DLD1 (cell line): ENCODE data around the gene SLC6A11.

ENCODE experiments used
- in situ Hi-C: cut with HindIII; loops from 2 replicates; pipeline ENCODE4 v1.10.0; 2017; ENCODE audit warnings: low sequenced_read_pairs

Gene SLC6A11

DNA sequence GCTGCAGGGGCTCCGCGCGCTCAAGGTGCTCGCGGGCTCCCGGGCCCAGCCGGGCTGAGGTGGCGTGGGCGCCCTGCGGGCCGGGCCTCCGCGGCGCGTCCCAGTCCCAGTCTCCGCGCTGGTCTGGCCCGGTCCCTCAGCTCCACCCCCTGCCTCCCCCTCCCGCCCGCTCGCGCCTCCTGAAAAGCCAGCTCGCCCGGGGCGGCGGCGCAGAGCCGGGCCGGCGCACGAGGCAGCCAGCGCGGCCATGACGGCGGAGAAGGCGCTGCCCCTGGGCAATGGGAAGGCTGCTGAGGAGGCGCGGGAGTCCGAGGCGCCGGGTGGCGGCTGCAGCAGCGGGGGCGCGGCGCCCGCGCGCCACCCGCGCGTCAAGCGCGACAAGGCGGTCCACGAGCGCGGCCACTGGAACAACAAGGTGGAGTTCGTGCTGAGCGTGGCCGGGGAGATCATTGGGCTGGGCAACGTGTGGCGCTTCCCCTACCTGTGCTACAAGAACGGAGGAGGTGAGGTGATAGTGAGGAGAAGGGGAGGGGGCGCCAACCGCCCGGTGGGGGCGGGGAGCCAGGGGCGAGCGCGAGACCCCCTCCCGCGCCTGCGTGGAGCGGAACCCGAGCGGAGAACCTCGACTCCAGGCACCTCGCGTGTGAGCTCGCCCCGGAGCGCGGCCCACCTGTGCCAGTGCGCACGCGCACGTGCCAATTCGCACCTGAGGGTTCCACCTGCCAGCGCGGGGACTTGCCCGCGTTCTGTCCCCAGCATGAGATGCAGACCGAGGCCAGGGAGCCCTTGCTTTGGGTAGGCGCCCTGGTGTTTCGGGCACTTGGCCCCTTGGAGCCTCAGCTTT is at the start of gene SLC6A11:
Gene SLC6A11, plus strand, starts transcription at position 210 of the 844 bp plus-strand sequence. Its CDS starts 38 bp downstream, at position 248.
- in situ Hi-C loops = no loop called here

DNA sequence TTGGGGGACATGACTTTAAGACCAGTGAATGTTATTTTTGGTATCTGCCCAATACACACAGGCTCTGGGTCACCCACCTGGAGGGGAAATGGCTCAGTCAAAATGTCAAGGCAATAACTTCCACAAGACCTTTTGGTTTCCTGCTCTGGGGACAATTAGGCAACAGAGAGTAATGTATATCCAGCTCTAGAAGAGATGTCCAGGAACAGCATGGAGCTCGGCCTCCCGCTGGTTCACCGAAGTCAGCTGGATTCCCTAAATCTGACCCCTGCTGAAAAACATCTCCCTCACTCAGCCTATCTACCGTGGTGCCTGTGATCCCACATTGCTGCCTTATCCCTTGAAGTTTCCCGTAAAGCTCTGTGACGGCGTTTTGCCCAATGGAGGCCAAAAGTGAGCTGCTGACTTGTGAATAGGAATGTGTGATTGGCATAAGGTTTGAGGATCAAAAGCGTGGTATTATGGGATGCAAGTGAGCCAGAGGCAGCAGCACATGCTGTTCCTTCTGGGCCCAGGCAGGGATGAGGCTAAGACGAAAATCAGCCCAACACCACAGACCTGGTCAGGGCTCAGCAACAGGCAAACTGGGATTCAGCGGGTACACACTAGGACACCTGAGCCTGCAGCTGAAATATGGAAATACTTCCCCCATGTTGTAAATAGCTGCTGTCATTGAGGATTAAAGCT is 47.2 kb upstream of the SLC6A11 start:
- in situ Hi-C loops = no loop called here

DNA sequence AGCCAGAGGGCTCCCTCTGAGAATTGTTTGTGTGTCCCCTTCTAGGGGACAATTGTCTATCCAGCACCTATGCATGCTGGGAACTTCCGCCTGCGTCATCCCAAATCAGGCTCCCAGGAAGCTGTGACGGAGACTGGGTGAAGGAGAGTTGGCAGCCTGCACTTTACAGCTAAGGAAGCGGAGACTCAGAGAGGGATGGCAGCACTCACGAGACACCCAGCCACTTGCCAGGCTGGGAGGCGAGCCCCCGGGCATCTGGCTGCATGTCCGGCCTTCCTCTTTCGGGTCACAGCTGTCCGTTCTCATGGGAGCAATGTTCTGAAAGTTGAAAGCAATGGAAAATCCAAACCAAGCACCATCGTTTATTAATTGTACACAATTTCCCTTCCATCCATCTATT is 45.5 kb upstream of the SLC6A11 start:
- in situ Hi-C loops = no loop called here

GRCh38 chr3:10770981-10771380 is 45.0 kb upstream of the SLC6A11 start:
- in situ Hi-C loops = no loop called here

GRCh38 chr3:10771486-10772270 is 44.4 kb upstream of the SLC6A11 start:
- in situ Hi-C loops = no loop called here

- in situ Hi-C loops = no loop called here
These were observed 43.5 kb upstream of the SLC6A11 start for GRCh38 chr3:10772271-10773161.

DNA sequence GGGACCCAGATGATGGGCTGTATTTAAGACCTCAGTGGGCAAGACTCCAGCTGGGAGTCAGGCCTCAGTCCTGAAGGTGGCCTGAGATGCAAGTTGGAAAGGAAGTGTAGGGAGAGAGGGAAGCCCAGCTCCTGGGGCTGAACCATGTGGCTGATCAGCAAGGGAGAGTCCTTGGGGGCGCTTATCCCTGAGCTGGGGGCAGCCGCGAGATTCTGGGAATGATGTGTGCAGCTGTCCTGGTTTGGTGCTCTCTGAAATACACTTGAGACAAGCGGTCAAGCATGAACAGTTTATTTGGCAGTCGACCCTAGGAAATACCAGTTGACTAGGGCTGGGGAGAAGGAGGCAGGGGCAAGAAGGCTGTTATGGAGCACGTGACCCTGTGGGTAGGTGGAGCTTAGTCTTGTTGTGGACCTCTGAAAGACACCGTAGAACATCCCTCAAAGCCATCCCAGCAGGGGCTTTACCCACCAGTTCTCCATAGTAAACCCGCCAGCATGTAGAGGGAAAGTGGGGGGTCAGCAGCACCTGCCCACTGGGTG is 41.8 kb upstream of the SLC6A11 start:
- in situ Hi-C loops = no loop called here

DNA sequence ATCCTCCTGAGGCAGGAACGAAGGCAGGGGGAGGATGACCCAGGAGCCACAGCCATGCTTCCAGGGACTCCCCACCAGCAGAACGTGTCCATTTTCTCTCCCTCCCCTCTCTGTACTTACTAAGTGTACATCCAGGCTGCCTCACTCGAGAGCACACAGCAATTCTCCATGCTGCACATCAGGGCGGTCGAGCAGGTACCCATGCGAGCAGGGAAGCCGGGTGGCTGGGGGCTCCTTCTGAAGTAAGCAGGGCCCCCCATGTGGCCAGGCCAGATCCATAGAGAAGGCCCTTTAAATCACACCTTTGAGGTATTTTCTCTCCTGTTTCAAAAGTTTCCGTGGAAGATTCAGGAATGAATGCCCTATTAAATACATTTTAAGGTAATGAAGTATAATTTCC is 41.2 kb upstream of the SLC6A11 start:
- in situ Hi-C loops = no loop called here

DNA sequence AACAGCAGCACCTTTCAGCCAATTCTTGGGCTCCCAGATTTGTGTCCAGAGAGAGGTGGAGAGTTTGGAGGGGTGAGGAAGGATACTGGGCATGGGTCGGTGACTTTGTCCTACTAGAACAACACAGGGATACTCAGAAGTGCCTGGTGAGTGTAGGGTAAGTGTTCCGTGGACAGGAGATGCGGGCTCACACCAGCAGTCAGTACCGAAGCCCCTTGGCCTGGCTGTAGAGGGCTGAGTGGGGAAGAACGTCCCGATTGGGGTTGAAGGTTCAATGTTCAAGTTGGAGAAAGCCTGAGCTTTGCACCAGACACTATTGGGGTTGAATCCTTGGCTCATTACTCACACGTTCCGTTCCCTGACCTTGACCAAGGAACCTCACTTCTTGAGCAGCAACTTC is 40.8 kb upstream of the SLC6A11 start:
- in situ Hi-C loops = no loop called here

DNA sequence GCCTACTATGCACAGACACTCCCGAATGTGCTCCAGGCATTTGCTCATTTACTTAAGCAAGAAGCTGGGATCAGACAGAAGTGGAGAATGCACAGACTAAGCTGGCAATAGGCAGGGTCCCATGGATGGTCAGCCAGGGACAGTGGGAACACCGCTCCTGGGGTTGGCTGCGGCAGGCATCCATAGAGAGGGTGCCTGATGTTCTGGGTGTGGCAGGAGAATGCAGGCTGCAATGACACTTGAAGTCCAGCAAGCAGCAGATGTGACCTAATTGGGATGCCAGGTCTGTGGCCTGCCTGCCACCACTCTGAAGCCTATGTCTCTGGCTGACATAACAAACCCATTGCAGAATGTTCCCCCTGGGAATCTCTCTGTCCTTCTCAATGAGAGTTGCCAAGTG is 40.2 kb upstream of the SLC6A11 start:
- in situ Hi-C loops = no loop called here

- in situ Hi-C loops = no loop called here
These were observed 38.4 kb upstream of the SLC6A11 start for GRCh38 chr3:10777627-10778026.

GRCh38 chr3:10778492-10779292 is 37.3 kb upstream of the SLC6A11 start:
- in situ Hi-C loops = no loop called here

- in situ Hi-C loops = no loop called here
These were observed 36.7 kb upstream of the SLC6A11 start for GRCh38 chr3:10779293-10779805.

GRCh38 chr3:10780243-10780642 is 35.8 kb upstream of the SLC6A11 start:
- in situ Hi-C loops = no loop called here

DNA sequence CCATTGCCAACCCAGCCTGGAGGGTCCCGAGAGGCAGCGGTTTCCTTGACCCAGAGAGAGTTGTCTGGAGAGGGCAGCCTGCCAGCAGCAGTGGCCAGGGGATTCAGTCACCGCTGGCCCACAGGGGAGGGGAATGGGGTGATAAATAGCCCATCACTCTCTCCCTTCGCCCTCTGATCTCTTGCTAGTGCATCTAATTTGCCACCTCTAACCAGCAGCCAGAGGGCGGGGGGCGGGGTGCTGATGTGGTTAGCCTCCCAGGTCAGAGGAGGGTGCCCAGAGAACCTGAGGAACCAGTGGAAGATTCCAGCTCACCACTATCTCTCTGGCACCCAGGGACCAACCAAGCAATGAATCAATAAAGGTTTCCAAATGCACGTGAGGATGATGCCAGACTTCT is 35.1 kb upstream of the SLC6A11 start:
- in situ Hi-C loops = no loop called here

- in situ Hi-C loops = no loop called here
These were observed 34.0 kb upstream of the SLC6A11 start for GRCh38 chr3:10781981-10782380.

- in situ Hi-C loops = no loop called here
These were observed 32.4 kb upstream of the SLC6A11 start for GRCh38 chr3:10783360-10784351.

DNA sequence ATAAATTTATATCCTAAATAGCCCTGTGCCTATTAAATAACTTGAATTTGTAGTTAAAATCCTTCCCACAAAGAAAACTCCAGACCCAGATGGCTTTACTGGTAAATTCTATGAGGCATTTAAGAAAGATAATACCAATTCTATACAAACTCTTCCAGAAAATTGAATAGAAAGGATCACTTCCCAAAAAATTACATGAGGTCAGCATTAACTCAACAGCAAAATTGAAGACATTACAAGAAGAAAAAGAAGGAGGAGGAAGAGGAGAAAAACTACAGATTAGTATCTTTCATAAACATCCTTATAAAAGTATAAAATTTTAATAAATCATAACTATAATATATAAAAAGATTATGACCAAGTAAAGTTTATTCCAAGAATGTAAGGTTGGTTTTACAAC is 29.4 kb upstream of the SLC6A11 start:
- in situ Hi-C loops = no loop called here
